Fibroblast of skin of scalp (primary cell): ENCODE data around the gene DBET.
"Not testable (repeated sequence)": the region's sequence is repeated elsewhere in the genome, so short reads cannot be mapped to it uniquely, and the experiment has no call there.

Experiments
- DNase-seq: peaks from one replicate; pipeline ENCODE4 v3.0.0-alpha.2; 2013

DBET gene

GRCh38 chr4:190049378-190050239, 14.7 kb upstream of the DBET start:
- DNase-seq: not testable (repeated sequence)

DNA sequence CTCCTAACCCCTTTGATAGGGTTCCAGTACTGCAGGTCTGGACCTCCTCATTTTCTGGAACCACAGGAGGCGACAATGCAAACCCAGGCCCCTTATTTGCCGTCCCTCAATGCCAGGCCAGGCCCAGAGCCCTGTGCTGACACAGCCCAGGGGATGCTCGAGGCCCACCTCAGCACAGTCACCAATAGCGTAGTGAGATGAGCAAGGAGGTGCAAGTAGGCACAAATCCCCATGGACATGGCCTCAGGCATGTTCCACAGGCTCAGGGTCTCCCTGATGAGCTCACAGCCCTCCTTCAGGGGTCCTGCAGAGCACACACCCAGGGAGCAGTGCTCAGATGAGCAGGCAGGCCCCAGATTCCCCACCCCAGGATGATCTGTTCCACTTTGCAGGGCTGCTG, 5.3 kb upstream of the DBET start:
- not testable (repeated sequence) for DNase-seq

- not testable (repeated sequence) for DNase-seq
These were observed 503 bp downstream of the DBET start for GRCh38 chr4:190064805-190065204.

DNA sequence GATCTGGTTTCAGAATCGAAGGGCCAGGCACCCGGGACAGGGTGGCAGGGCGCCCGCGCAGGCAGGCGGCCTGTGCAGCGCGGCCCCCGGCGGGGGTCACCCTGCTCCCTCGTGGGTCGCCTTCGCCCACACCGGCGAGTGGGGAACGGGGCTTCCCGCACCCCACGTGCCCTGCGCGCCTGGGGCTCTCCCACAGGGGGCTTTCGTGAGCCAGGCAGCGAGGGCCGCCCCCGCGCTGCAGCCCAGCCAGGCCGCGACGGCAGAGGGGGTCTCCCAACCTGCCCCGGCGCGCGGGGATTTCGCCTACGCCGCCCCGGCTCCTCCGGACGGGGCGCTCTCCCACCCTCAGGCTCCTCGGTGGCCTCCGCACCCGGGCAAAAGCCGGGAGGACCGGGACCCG, 4.0 kb downstream of the DBET start:
- peak; percentile 1 for DNase-seq

- DNase-seq: not testable (repeated sequence)
These were observed 28.8 kb downstream of the DBET start for GRCh38 chr4:190093052-190093451.

- not testable (repeated sequence) for DNase-seq
These were observed 29.7 kb downstream of the DBET start for GRCh38 chr4:190094031-190094430.

GRCh38 chr4:190095335-190095734, 31.0 kb downstream of the DBET start:
- not testable (repeated sequence) for DNase-seq

DNA sequence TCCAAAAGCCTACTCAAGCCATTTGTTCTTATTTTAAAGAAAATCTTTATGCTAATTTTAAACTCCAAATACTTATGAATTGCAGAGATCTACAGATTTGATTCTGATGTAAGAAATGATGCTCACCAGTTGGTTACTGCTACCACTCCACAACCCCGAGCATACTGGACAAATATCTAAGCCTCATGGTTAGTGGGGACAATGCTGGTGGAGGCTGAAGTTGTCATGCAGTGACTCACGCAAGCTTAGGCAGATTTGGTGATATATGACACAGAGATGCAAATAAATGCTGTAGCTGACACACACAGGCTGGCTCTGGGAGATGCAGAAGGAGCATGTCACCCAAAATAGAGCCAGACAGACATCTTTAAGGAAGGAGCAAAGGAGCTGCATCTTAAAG, 35.3 kb downstream of the DBET start:
- not testable (repeated sequence) for DNase-seq

- not testable (repeated sequence) for DNase-seq
These were observed 37.2 kb downstream of the DBET start for GRCh38 chr4:190101525-190101924.

DNA sequence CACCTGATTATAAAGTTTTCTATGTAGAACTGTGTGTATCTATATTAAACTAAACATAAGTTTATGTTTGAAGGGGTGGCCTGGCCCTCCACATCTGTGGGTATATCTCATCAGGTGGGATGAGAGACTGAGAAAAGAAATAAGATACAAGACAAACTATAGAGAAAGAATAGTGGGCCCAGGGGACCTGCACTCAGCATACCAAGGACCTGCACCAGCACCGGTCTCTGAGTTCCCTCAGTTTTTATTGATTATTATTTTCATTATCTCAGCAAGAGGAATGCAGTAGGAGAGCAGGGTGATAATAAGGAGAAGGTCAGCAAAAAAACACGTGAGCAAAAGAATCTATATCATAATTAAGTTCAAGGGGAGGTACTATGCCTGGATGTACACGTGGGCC, 41.9 kb downstream of the DBET start:
- not testable (repeated sequence) for DNase-seq

DNA sequence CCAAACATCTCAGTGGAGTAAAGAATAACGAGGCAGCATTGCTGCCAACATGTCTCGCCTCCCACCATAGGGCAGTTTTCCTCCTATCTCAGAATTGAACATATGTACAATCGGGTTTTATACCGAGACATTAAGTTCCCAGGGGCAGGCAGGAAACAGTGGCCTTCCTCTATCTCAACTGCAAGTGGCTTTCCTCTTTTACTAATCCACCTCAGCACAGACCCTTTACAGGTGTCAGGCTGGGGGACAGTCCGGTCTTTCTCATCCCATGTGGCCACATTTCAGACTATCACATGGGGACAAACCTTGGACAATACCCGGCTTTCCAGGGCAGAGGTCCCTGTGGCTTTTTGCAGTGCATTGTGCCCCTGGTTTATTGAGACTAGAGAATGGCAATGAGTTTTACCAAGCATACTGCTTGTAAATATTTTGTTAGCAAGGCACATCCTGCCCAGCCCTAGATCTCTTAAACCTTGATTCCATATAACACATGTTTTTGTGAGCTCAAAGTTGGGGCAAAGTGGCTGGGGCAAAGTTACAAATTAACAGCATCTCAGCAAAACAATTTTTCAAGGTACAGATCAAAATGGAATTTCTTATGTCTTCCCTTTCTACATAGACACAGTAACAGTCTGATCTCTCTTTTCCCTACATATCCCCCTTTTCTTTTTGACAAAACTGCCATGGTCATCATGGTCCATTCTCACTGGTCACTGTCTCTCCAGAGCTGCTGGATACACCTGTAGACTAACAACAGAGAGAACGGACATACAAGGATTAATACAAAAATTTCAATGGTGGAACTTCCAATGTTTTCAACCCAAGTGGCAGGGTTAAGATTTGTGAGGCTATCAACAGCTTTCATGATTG, 42.5 kb downstream of the DBET start:
- DNase-seq: not testable (repeated sequence)

DNA sequence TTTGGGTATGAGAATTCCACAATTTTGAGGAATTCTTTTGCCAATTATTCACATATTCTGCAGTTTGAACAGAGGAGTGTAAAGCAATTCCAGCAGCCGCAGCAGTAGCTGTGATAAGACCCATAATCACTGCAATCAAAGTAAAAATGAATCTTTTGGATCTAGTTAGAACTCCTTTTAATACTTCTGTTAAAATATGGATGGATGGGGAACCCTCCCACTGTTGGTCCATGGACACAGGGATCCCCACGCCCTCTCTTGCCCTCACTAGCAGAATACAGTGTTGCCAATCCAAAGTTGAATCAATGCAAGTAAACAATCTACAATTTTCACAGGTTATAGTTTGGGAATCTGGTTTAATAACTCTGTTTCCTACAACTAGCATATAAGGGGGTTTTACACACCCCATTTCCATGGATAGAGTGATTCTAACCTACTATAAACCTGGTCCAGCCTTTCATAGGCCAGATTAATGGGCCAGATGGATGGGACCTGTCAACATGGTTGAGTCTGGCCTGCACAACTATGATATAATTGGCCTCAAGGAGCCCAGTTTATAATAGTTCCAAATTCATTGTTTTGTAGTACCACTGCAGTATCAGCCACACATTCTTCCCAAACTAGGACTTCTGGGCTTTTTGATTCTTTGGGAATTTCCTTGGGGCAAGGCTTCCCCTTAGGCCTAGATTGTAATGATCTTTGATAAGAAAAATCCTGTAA, 43.6 kb downstream of the DBET start:
- not testable (repeated sequence) for DNase-seq

- not testable (repeated sequence) for DNase-seq
These were observed 44.5 kb downstream of the DBET start for GRCh38 chr4:190108756-190109155.

DNA sequence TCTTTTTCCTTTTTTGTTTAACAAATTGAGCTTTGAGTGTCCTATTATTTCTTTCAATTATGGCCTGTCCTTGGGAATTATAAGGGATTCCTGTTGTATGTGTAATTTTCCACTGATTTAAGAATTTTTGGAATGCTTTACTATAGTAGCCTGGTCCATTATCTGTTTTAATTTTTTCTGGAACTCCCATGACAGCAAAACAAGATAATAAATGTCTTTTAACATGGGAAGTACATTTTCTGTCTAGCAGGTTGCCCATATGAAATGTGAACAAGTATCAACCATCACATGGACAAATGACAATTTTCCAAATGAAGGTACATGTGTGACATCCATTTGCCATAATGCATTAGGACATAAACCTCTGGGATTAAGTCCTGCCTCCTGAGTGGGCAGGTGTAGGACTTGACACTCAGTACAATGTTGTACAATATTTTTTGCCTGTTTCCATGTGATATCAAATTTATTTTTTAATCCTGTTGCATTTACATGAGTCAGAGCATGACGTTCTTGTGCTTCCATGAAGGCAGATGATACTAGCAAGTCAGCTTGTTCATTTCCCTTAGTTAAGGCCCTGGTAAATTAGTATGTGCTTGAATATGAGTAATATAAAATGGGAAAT, 45.2 kb downstream of the DBET start:
- not testable (repeated sequence) for DNase-seq

GRCh38 chr4:190110033-190110432, 45.7 kb downstream of the DBET start:
- DNase-seq: not testable (repeated sequence)

DNA sequence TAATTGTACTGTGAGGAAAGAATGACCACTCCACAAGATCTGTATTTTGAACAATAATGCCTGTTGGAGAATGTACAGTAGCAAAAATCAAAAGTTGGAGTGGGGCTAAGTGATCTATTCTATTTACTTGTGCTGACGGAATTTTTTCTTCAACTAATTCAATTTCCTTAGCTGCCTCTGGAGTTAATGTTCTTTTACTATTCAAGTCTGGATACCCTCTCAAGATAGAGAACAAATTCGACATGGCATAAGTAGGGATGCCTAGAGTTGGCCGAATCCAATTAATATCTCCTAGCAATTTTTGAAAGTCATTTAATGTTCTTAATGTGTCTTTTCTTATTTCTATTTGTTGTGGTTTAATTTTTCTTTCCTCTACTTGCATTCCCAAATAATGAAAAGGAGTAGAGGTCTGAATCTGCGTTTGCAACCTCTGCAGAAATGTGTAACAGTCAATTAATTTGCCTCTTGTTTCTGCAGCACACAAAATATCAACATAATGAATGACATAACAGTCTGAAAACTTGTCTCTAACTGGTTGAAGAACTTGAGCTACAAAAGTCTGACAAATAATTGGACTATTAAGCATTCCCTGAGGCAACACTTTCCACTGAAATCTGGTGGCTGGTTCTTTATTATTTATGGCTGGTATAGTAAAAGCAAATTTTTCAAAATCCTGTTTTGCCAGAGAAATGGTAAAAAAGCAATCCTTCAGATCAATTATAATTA, 46.4 kb downstream of the DBET start:
- not testable (repeated sequence) for DNase-seq

DNA sequence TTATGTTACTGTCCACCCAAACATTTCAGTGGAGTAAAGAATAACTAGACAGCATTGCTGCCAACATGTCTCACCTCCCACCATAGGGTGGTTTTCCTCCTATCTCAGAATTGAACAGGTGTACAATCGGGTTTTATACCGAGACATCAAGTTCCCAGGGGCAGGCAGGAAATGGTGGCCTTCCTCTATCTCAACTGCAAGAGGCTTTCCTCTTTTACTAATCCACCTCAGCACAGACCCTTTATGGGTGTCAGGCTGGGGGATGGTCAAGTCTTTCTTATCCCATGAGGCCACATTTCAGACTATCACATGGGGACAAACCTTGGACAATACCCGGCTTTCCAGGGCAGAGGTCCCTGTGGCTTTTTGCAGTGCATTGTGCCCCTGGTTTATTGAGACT, 48.6 kb downstream of the DBET start:
- DNase-seq: not testable (repeated sequence)

DNA sequence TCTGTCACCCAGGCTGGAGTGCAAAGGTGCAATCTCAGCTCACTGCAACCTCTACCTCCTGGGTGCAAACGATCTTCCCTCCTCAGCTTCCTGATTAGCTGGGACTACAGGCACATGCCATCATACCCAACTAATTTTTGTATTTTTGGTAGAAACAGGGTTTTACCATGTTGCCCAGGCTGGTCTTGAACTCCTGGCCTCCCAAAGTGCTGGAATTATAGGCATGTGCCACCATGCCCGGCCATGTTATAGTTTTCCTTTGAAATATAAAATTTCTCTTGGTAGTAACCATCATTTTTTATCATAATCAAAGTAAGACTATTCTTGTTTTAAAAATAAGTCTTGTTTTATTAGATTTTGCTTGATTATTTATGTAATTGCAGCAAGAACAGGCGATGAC, 50.7 kb downstream of the DBET start:
- DNase-seq: not testable (repeated sequence)
